ENCODE data around the gene CYP46A1.

CYP46A1 gene

DNA sequence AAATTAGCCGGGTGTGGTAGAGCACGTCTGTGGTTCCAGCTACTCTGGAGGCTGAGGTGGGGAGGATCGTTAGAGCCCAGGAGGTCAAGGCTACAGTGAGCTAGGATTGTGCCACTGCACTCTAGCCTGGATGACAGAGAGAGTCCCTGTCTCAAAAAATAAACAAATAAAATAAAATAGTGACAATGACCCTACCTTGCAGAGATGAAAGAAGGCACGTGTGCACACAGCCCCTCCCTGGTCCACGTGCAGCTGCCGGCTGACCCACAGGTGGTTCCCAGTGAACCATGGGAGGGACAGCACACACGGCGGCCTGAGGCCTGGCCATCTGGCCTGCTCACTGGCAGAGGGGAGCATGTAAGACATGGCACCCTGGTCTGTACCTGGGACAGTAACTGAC, 34.5 kb upstream of the CYP46A1 start:
- H3K4me3 ChIP-seq (ENCODE audit: low read depth, low read length), result no peak overlapping the region
- TF ChIP-seq, protein P1, sequence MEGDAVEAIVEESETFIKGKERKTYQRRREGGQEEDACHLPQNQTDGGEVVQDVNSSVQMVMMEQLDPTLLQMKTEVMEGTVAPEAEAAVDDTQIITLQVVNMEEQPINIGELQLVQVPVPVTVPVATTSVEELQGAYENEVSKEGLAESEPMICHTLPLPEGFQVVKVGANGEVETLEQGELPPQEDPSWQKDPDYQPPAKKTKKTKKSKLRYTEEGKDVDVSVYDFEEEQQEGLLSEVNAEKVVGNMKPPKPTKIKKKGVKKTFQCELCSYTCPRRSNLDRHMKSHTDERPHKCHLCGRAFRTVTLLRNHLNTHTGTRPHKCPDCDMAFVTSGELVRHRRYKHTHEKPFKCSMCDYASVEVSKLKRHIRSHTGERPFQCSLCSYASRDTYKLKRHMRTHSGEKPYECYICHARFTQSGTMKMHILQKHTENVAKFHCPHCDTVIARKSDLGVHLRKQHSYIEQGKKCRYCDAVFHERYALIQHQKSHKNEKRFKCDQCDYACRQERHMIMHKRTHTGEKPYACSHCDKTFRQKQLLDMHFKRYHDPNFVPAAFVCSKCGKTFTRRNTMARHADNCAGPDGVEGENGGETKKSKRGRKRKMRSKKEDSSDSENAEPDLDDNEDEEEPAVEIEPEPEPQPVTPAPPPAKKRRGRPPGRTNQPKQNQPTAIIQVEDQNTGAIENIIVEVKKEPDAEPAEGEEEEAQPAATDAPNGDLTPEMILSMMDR (IDR thresholded peaks at IDR 0.05; ENCODE audit: borderline replicate concordance, insufficient read depth, low read depth, low read length), result no peak

DNA sequence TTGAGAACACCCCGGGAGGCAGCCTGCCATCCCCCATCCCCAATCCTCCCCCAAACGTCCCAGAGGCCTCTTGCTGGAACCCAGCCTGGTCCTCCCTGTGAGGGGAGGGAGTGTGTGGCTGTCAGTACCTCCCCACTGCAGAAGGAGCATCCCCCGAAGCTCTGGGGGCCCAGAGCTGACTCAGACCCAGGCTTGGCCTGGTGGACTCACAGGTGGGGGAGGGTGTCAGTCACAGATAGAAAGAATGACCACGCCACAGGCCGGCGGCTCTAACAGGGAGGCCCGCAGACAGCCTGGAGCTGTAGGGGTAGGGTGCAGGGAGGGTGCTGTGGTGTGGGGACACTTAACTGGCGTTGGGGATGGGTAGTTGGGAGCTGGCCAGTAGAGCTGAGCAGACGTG, 33.9 kb upstream of the CYP46A1 start:
- no peak overlapping the region for H3K4me3 ChIP-seq (ENCODE audit: low read depth, low read length)
- TF ChIP-seq, protein P1 (IDR thresholded peaks at IDR 0.05; ENCODE audit: borderline replicate concordance, insufficient read depth, low read depth, low read length), result no peak

DNA sequence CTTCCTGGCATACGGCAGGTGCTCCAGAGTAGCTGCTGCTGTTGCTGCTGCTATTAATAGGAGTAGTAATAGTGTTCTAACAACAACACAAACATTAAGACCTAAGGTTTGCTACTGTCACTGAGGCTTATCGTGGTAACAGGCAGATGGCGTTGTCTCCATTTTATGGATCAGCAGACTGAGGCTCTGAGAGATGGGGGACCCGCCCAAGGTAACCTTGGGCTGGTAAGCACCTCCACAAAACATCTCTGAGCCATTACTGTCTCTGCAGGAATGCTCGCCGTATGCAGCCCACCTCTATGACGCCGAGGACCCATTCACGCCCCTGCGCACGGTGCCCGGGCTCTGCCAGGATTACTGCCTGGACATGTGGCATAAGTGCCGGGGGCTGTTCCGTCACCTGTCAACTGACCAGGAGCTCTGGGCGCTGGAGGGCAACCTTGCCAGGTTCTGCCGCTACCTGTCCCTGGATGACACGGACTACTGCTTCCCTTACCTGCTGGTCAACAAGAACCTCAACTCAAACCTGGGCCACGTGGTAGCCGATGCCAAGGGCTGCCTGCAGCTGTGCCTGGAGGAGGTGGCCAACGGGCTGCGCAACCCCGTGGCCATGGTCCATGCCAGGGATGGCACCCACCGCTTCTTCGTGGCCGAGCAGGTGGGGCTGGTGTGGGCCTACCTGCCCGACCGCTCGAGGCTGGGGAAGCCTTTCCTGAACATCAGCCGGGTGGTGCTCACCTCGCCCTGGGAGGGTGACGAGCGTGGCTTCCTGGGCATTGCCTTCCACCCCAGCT, 31.9 kb upstream of the CYP46A1 start:
- TF ChIP-seq, protein P1 (IDR thresholded peaks at IDR 0.05; ENCODE audit: borderline replicate concordance, insufficient read depth, low read depth, low read length), result no peak
- no peak overlapping the region for H3K4me3 ChIP-seq (ENCODE audit: low read depth, low read length)

DNA sequence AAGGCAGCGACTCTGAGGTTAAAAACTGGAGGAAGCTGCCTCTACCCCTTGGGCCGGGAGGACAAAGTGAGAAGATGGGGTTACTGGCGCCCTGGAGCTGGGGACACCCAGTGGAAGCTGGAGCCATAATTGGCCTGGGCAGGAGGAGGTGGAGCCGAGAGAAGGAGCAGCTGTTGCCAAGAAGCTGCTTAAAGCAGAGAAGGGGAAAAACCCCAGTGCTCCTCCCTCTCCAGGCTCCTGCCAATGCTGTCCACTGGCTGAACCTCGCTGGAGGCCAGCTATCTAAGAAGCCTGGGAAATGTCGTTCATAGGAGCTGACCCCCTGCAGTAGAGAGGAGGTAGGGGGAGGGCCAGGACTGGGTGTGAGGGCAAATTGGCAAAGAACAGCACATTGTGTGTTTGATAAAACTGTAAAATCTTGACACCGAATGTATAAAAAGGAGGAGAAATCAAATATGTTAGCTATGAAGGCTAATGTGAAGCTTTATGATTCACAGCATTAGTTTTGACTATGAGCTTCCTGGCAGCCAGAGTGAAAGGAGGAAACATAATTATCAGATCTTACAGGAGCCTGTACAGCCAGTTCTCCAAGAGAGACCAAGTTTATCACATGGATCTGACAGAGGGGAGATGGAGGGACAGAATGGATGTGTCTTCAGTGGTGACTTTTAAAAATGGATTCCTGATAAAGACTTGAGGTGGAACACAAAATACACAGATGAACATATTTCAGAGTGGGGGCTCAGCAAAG, 29.7 kb upstream of the CYP46A1 start:
- TF ChIP-seq, protein P1 (IDR thresholded peaks at IDR 0.05; ENCODE audit: borderline replicate concordance, insufficient read depth, low read depth, low read length), result no peak
- no peak overlapping the region for H3K4me3 ChIP-seq (ENCODE audit: low read depth, low read length)

DNA sequence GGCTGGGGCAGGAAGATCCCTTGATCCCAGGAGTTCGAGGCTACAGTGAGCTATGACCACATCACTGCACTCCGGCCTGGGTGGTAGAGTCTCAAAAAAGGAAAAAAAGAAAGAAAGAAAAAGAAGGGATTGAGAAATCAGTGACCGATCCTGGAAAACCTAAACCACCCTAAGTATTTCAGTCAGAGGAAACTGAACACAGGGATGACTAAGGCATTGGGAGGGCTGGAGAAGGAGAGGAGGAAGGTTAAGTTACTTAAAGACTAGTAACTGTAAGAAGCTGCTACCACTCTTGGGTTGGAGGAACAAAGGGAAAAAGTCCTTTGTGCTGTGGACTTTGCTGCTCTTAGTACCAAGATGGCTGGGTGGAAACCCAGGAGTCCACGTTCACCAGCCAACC, 28.6 kb upstream of the CYP46A1 start:
- no peak overlapping the region for H3K4me3 ChIP-seq (ENCODE audit: low read depth, low read length)
- TF ChIP-seq, protein P1 (IDR thresholded peaks at IDR 0.05; ENCODE audit: borderline replicate concordance, insufficient read depth, low read depth, low read length), result no peak

DNA sequence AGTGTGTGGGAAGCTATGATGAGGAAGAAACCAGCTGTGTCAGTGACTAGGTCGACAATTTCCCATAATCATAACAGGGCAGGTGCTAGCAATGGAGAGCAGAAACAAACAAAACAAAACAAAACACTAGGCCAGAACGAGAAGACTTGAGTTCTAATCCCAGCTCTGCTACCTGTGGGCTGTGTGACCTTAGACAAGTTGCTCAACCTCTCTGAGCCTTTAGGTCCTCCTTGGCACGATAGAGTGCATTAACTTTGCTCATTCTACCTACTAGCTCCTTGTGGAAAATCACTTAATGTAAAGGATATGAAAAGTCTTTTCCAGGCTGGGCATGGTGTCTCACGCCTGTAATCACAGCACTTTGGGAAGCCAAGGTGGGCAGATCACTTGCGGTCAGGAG, 27.9 kb upstream of the CYP46A1 start:
- TF ChIP-seq, protein P1 (IDR thresholded peaks at IDR 0.05; ENCODE audit: borderline replicate concordance, insufficient read depth, low read depth, low read length), result no peak
- H3K4me3 ChIP-seq (ENCODE audit: low read depth, low read length), result no peak overlapping the region

All from GM12875 (cell line).